Osteoblast (primary cell): Measurements from ENCODE around the gene CXCR5. TPM values are rescaled to one million over a fixed set of nuclear protein-coding genes. Genes with fewer than 3 reads are reported as not detected.
"Not testable (repeated sequence)": the region's sequence is repeated elsewhere in the genome, so short reads cannot be mapped to it uniquely, and the experiment has no call there.

Experiments
- DNase-seq: peaks from one replicate; pipeline ENCODE4 v3.0.0; 2011; ENCODE audit warnings: low spot score, mixed read lengths; ENCODE audit not compliant: insufficient read length; ENCODE audit errors: missing footprints
- H2AFZ ChIP-seq: 2 replicates; pipeline ENCODE4 v1.6.0; 2011; ENCODE audit warnings: mild to moderate bottlenecking, low read length
- H3K27ac ChIP-seq: 2 replicates; pipeline ENCODE4 v1.5.1; 2011; ENCODE audit warnings: mild to moderate bottlenecking, low read depth, low read length, moderate library complexity
- H3K27me3 ChIP-seq: 2 replicates; pipeline ENCODE4 v1.6.0; 2012; ENCODE audit warnings: mild to moderate bottlenecking, control low read depth, inconsistent platforms, low read length, moderate library complexity; ENCODE audit not compliant: insufficient read depth
- H3K36me3 ChIP-seq: 2 replicates; pipeline ENCODE4 v1.5.1; 2011; ENCODE audit warnings: mild to moderate bottlenecking, low read length, control low read depth, moderate library complexity; ENCODE audit not compliant: insufficient read depth
- H3K4me1 ChIP-seq: 2 replicates; pipeline ENCODE4 v1.5.1; 2011; ENCODE audit warnings: mild to moderate bottlenecking, low read length, control low read depth, moderate library complexity; ENCODE audit not compliant: insufficient read depth
- H3K4me2 ChIP-seq: 2 replicates; pipeline ENCODE4 v1.6.0; 2011; ENCODE audit warnings: mild to moderate bottlenecking, low read length; ENCODE audit not compliant: insufficient read depth
- H3K4me3 ChIP-seq: fragments of 200-600 bp; sonication (generic); 3 replicates; pipeline ENCODE4 v1.5.1; 2012; ENCODE audit warnings: mild to moderate bottlenecking, low read length, inconsistent platforms; ENCODE audit not compliant: insufficient read depth
- H3K79me2 ChIP-seq: 2 replicates; pipeline ENCODE4 v1.6.0; 2012; ENCODE audit warnings: mild to moderate bottlenecking, low read length, control low read depth, inconsistent platforms; ENCODE audit not compliant: insufficient read depth
- H3K9me3 ChIP-seq: 2 replicates; pipeline ENCODE4 v1.5.1; 2011; ENCODE audit warnings: low read depth, low read length, control low read depth
- H4K20me1 ChIP-seq: 2 replicates; pipeline ENCODE4 v1.6.0; 2012; ENCODE audit warnings: mild to moderate bottlenecking, low read length, control low read depth; ENCODE audit not compliant: insufficient read depth
- total RNA-seq: library from RNA; depleted of rRNA; stranded (reverse); fragments of >200 nt; gene quantifications from 2 replicates; pipeline ENCODE4 v1.2.3, GENCODE V29; 2012
- TF ChIP-seq, protein P1 (sequence below): IDR thresholded peaks from 2 replicates; pipeline ENCODE4 v1.5.1; 2011; ENCODE audit warnings: mild to moderate bottlenecking, low read depth, low read length, moderate library complexity; ENCODE audit errors: extremely low read depth

Gene CXCR5
- total RNA-seq, 1 donor, result not detected

DNA sequence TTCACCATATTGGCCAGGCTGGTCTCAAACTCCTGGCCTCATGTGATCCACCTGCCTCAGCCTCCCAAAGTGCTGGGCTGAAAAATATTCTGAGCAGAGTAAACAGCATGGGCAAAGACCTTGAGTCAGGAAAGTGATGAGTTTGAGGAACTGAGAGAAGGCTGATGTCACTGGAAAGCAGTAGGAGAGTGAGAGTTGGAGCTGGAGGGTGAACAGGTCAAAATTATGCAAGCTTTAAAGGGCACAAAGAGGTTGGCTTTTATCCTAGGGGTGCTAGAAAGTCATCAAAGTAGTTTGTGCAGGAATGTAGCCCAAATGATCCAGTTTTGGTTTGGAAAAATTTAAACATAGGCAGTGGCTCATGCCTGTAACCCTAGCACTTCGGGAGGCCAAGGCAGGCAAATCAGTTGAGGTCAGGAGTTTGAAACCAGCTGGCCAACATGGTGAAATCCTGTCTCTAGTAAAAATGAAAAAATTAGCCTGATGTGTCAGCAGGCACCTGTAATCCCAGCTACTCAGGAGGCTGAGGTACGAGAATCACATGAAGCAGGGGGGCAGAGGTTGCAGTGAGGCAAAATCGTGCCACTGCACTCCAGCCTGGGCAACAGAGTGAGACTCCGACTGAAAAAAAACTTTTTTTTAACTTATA lies 44.7 kb upstream of the CXCR5 start:
- H3K27me3 ChIP-seq, result no peaks in the 10 kb centered on the region
- H2AFZ ChIP-seq, result no peak overlapping the region
- H3K27ac ChIP-seq, result no peak overlapping the region
- no peak for DNase-seq
- TF ChIP-seq, protein P1, sequence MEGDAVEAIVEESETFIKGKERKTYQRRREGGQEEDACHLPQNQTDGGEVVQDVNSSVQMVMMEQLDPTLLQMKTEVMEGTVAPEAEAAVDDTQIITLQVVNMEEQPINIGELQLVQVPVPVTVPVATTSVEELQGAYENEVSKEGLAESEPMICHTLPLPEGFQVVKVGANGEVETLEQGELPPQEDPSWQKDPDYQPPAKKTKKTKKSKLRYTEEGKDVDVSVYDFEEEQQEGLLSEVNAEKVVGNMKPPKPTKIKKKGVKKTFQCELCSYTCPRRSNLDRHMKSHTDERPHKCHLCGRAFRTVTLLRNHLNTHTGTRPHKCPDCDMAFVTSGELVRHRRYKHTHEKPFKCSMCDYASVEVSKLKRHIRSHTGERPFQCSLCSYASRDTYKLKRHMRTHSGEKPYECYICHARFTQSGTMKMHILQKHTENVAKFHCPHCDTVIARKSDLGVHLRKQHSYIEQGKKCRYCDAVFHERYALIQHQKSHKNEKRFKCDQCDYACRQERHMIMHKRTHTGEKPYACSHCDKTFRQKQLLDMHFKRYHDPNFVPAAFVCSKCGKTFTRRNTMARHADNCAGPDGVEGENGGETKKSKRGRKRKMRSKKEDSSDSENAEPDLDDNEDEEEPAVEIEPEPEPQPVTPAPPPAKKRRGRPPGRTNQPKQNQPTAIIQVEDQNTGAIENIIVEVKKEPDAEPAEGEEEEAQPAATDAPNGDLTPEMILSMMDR, result no peak
- no peaks in the 10 kb centered on the region for H3K9me3 ChIP-seq
- peaks cover 6% of the 10 kb centered on the region for H3K4me1 ChIP-seq
- no peak overlapping the region for H3K4me3 ChIP-seq
- H3K79me2 ChIP-seq, result no peaks in the 10 kb centered on the region
- H3K4me2 ChIP-seq, result no peak overlapping the region
- no peaks in the 10 kb centered on the region for H3K36me3 ChIP-seq
- no peaks in the 10 kb centered on the region for H4K20me1 ChIP-seq

DNA sequence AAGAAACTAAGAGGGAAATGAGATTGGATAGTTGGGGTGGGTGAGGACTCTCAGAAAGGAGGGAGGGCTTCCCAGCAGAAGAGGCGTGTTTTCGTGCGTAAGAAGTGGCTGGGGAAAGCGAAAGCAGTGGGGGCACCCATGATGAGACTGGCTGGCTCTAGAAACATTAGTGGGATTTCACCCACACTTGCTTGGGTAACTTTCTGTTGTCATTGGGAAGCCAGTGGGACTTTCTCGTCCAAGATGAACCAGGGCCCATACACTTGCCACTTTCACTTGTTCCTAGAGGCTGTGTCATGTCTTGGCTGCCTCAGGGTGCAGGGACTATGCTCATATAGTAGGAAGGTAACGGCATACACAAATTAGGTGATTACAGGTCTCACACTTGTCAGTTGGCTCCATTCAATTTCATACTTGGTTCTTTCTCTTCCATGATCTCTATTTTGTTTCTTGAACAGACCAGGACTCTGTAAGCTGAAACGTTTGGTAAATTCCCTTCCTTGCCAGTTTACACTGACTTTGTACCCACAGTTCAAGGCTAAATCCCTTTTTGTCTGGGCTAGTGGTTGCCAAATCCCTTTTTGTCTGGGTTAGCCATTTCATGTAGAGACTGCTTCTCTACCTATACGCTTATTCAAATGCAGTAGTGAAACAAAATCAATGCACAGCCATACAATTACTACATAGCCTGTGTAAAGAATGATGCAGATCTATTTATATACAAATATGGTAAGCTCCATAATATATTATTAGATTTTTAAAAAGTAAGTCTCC lies 42.0 kb upstream of the CXCR5 start:
- H3K4me2 ChIP-seq, result no peak overlapping the region
- H3K9me3 ChIP-seq, result no peaks in the 10 kb centered on the region
- TF ChIP-seq, protein P1, result no peak
- no peaks in the 10 kb centered on the region for H4K20me1 ChIP-seq
- peaks cover 6% of the 10 kb centered on the region for H3K4me1 ChIP-seq
- H3K36me3 ChIP-seq, result no peaks in the 10 kb centered on the region
- no peak for DNase-seq
- H2AFZ ChIP-seq, result no peak overlapping the region
- no peak overlapping the region for H3K4me3 ChIP-seq
- H3K27ac ChIP-seq, result no peak overlapping the region
- H3K79me2 ChIP-seq, result no peaks in the 10 kb centered on the region
- H3K27me3 ChIP-seq, result no peaks in the 10 kb centered on the region

DNA sequence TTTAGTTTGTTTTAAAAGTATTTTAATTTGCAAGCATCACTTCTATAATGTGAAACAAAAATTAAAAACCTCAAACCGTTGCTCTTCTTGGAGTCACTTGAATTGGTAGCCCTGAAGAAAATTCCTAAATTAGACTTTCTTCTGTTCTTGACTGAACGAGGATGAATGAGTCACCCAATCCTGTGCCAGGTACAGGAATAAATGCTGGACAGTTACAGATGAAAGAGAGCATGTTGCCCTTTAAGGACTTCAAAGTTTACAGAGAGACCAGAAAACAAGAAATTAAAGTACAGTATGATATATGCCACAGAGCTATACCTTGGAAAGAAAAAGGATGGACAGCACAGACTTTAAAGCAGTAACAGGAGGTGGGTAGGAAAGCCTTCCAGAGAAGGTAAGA lies 41.3 kb upstream of the CXCR5 start:
- Histone ChIP-seq H3K4me3 (no peak overlapping the region), H4K20me1 (no peaks in the 10 kb centered on the region), H3K9me3 (no peaks in the 10 kb centered on the region), H2AFZ (no peak overlapping the region), H3K79me2 (no peaks in the 10 kb centered on the region), H3K27me3 (no peaks in the 10 kb centered on the region), H3K4me2 (no peak overlapping the region), H3K4me1 (peaks cover 6% of the 10 kb centered on the region), H3K36me3 (no peaks in the 10 kb centered on the region), H3K27ac (no peak overlapping the region)
- DNase-seq, result no peak
- TF ChIP-seq, protein P1, result no peak

DNA sequence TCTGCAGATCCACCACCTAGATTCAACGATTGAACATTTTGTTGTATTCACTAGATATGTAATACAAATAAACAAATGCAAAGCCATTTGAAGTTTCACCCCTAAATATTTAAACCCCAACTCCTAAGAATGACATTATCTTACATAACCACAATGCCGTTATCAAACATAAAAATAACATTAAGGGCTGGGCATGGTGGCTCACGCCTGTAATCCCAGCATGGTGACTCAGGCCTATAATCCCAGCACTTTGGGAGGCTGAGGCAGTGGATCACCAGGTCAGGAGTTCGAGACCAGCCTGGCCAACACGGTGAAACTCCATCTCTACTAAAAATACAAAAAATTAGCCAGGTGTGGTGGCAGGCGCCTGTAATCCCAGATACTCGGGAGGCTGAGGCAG lies 40.8 kb upstream of the CXCR5 start:
- not testable (repeated sequence) for H3K27ac ChIP-seq, H3K27me3 ChIP-seq, H3K4me3 ChIP-seq, H3K36me3 ChIP-seq, H3K4me1 ChIP-seq, H3K79me2 ChIP-seq, DNase-seq, H3K9me3 ChIP-seq, H4K20me1 ChIP-seq, H2AFZ ChIP-seq, H3K4me2 ChIP-seq
